PC-9 (cell line): ENCODE data around the gene PCDHA12. TPM values are rescaled to one million over a fixed set of nuclear protein-coding genes. Genes with fewer than 3 reads are reported as not detected.

Experiments used
- total RNA-seq: library from RNA; stranded (reverse); gene quantifications from 2 replicates; pipeline ENCODE4 v1.2.3, GENCODE V29; 2021

Gene PCDHA12
- total RNA-seq, 1 experiment from 2014 or later = not detected

Other genes starting within 250 kb of the PCDHA12 start
- 0.35 and 0.81 TPM in 2 replicates for gene CD14, start 242.1 kb upstream of the PCDHA12 start, total RNA-seq
- 12.1 and 25.2 TPM in 2 replicates for gene TMCO6, start 235.9 kb upstream of the PCDHA12 start, total RNA-seq
- 69.7 and 72.7 TPM in 2 replicates for gene NDUFA2, start 227.7 kb upstream of the PCDHA12 start, total RNA-seq
- gene IK, start 227.5 kb upstream of the PCDHA12 start, total RNA-seq = 74.2 and 86.7 TPM in 2 replicates
- 37.9 and 39.2 TPM in 2 replicates for gene WDR55, start 210.4 kb upstream of the PCDHA12 start, total RNA-seq
- 1.2 and 2.0 TPM in 2 replicates for gene DND1, start 201.7 kb upstream of the PCDHA12 start, total RNA-seq
- gene HARS1, start 183.9 kb upstream of the PCDHA12 start, total RNA-seq = 52.0 and 64.3 TPM in 2 replicates
- gene HARS2, start 183.9 kb upstream of the PCDHA12 start, total RNA-seq = 28.8 and 31.1 TPM in 2 replicates
- 53.5 and 60.1 TPM in 2 replicates for gene ZMAT2, start 174.9 kb upstream of the PCDHA12 start, total RNA-seq
- gene PCDHA1, start 89.2 kb upstream of the PCDHA12 start, total RNA-seq = not detected in 2 replicates
- not detected in 2 replicates for gene PCDHA2, start 80.5 kb upstream of the PCDHA12 start, total RNA-seq
- not detected in 2 replicates for gene PCDHA3, start 74.3 kb upstream of the PCDHA12 start, total RNA-seq
- not detected in 2 replicates for gene PCDHA4, start 68.2 kb upstream of the PCDHA12 start, total RNA-seq
- not detected in 2 replicates for gene PCDHA5, start 53.7 kb upstream of the PCDHA12 start, total RNA-seq
- gene PCDHA6, start 47.3 kb upstream of the PCDHA12 start, total RNA-seq = not detected in 2 replicates
- not detected in 2 replicates for gene PCDHA7, start 41.0 kb upstream of the PCDHA12 start, total RNA-seq
- gene PCDHA8, start 34.1 kb upstream of the PCDHA12 start, total RNA-seq = not detected in 2 replicates
- gene PCDHA9, start 26.9 kb upstream of the PCDHA12 start, total RNA-seq = not detected in 2 replicates
- gene PCDHA10, start 19.4 kb upstream of the PCDHA12 start, total RNA-seq = not detected in 2 replicates
- gene PCDHA11, start 6.4 kb upstream of the PCDHA12 start, total RNA-seq = not detected in 2 replicates
- not detected in 2 replicates for gene PCDHA13, start 6.8 kb downstream of the PCDHA12 start, total RNA-seq
- 0.88 and 0.90 TPM in 2 replicates for gene PCDHAC1, start 51.0 kb downstream of the PCDHA12 start, total RNA-seq
- gene PCDHAC2, start 91.2 kb downstream of the PCDHA12 start, total RNA-seq = 2.8 and 3.4 TPM in 2 replicates
- gene PCDHB1, start 176.1 kb downstream of the PCDHA12 start, total RNA-seq = not detected in 2 replicates
- gene PCDHB2, start 219.3 kb downstream of the PCDHA12 start, total RNA-seq = 2.8 and 4.0 TPM in 2 replicates
- gene PCDHB3, start 225.2 kb downstream of the PCDHA12 start, total RNA-seq = 0.17 and 0.55 TPM in 2 replicates
- gene PCDHB4, start 246.5 kb downstream of the PCDHA12 start, total RNA-seq = 0.09 and 0.13 TPM in 2 replicates